ENCODE results near the gene DEFB108B.
"Not testable (repeated sequence)": the region's sequence is repeated elsewhere in the genome, so short reads cannot be mapped to it uniquely, and the experiment has no call there.

DEFB108B gene

DNA sequence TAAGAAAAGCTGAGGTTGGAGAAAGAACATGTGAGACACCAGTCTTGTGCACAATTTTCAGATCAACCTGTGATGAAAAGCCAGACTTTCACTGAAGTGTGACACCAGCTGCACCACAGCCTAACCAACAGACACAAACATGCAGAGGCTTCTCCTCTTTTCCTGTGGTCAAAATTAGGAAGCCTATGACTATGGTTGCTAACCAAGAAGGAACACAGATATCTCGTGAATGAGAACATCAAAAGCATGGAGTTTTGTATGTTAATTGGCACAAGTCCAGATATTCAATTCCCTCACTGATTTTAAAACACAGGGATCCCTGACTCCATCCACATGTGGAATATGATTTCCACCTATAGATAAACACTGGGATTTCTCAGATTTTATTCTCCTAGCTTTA lies 11.5 kb upstream of the DEFB108B start:
- DNase-seq = not testable (repeated sequence)

DNA sequence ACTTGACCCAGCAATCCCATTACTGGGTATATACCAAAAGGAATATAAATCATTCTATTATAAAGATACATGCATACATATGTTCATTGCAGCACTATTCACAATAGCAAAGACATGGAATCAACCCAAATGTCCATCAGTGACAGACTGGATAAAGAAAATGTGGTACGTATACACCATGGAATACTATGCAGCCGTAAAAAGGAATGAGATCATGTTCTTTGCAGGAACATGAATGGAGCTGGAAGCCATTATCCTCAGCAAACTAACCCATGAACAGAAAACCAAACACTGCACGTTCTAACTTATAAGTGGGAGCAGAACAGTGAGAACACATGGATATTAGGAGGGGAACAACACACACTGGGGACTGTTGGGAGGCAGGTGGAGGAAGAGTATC lies 3.8 kb upstream of the DEFB108B start:
- not testable (repeated sequence) for DNase-seq

DNA sequence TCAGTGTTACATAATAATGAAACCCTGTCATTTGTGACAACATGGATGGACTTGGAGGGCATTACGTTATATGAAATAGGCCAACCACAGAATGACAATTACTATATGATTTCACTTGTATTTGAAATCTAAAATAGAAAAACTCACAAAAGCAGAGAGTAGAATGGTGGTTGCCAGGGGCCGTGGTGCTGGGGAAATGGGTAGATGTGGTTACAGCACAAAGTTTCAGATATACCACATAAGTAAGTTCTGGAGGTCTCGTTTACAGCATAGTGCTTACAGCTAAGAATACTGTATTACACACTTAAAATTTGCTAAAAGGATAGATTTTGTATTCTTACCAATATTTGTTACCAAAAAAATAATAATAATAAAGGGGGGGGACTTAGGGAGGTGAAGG lies 3.3 kb upstream of the DEFB108B start:
- DNase-seq = not testable (repeated sequence)

DNA sequence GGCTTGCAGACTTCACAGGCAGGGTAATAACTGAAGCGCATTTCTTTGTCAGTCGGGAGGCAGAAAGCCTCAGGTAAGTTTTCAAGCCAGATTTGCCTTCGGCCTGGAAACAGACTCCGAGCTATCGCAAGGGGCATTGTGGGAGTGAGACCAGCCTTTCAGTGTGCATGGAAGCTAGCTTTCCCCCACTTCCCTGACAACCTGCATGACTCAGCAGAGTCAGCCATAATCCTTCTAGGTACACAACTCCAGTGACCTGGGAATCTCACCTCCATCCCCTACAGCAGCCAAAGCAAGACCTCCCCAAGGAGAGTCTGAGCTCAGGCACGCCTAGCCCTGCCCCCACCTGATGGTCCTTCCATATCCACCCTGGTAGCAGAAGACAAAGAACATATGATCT lies 9.7 kb downstream of the DEFB108B start:
- not testable (repeated sequence) for DNase-seq

DNA sequence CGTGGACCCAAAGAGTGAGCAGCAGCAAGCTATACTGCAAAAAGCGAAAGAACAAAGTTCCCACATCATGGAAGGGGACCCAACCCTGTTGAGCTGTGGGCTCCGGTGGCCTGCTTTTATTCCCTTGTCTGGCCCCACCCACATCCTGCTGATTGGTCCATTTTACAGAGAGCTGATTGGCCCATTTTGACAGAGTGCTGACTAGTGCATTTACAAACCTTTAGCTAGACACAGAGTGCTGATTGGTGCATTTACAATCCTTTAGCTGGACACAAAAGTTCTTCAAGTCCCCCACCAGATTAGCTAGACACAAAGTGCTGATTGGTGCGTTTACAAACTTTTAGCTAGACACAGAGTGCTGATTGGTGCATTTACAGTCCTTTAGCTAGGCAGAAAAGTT lies 10.4 kb downstream of the DEFB108B start:
- DNase-seq = not testable (repeated sequence)

DNA sequence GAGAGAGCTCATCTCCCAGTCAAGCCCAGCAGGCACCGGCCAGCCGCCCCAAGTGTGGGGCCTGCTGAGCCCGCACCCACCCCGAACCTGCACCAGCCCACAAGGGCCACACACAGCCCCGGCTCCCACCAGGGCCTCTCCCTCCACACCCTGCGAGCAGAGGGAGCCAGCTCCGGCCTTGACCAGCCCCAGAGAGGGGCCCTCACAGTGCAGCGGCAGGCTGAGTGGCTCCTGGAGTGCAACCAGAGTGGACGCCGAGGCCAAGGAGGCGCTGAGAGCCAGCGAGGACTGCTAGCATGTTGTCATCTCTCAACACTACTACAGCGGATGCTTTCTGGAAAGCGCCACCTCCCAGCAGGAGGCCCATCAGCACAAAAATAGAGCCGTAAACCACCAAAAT lies 10.9 kb downstream of the DEFB108B start:
- DNase-seq = no peak

DNA sequence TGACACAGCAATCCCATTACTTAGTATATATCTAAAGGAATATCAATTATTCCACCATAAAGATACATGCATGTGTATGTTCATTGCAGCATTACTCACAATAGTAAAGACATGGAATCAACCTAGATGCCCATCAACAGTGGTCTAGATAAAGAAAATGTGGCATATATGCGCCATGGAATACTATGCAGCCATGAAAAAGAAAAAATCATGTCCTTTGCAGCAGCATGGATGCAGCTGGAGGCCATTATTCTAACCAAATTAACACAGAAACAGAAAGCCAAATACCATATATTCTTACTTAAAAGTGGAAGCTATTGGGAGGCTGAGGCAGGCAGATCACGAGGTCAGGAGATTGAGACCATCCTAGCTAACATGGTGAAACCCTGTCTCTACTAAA lies 20.9 kb downstream of the DEFB108B start:
- not testable (repeated sequence) for DNase-seq

DNA sequence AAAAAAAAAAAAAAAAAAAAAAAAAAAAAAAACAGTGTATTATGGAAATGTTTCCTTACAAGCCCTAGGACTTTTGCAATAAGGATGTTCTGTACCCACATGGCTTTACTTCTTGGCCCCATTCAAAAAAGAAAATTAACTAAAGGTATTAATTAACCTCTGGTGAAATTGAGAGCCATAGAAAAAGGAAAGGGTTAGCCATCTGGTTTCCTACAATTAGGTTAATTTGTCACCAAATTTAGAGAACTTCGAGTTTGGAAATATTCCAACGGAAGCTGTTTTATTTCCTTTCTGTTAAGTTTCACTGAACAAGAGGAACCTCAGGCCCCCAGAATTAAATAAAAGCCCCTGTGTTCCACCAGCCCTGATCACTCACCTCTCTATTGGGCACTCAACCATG lies 22.9 kb downstream of the DEFB108B start:
- DNase-seq = not testable (repeated sequence)

DNA sequence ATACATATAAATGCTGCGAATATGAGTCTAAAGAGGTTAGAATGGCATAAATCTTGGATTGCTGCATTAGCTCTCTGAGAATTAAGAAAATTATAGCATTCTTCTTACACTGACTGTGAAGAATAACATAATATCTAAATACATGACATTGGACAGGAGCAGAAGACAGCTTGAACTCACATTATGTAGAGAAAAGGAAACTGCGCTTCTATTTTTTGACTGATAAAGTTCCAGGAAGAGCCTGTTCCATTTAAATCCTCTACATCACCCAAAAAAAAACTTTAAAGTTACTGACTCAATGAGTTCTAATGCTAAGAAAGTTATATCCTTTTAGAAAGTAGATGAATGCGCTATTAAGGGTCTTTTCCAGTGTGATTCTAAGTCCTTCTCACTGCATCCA lies 27.8 kb downstream of the DEFB108B start:
- DNase-seq = not testable (repeated sequence)

DNA sequence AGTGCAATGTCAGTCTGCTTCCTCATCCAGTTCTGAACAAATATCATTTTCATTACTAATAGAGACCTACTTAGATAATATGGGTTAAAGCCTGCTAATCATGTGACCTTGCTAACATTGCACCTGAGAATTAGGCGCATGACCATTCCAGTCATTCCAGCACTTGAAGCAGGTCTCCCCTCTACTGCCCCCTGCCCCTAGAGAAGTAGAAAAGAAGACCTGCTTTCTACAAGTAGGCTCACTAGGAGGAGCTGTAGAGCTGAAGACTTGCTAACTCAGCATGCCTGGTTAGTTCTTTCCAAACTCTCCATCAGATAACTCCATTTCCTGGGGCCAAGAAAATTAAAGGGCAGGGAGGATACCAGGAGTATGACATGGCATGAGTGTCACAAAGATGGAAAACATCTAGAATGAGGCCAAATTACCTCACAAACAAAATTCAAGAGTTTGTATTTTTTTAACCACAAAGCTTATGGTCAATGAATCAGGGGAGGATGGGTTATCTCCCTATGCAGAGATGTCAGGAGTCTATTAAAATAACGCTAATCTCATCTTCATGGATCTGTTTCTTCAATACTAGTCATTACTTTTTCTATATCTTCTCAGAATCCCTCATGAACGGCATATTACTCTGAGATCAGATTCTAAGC lies 31.1 kb downstream of the DEFB108B start:
- DNase-seq = not testable (repeated sequence)

DNA sequence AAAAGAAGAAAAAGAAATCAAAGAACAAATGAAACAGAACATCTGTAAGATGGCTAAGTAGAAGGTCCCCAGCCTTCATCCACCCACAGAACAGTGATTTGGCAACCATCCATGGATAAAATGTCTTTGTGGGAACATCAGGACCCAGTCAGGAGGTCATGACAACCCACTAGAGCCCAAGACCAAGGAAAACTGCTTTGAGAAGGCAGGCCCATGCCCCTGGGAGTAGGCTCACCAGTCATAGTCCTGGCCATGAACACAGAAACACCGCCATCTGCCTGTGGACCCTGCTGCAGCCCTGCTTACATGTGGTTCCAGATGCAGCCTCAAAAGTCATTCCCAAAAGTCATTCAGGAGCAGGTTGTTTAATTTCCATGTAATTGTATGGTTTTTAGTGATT lies 34.2 kb downstream of the DEFB108B start:
- DNase-seq = not testable (repeated sequence)

DNA sequence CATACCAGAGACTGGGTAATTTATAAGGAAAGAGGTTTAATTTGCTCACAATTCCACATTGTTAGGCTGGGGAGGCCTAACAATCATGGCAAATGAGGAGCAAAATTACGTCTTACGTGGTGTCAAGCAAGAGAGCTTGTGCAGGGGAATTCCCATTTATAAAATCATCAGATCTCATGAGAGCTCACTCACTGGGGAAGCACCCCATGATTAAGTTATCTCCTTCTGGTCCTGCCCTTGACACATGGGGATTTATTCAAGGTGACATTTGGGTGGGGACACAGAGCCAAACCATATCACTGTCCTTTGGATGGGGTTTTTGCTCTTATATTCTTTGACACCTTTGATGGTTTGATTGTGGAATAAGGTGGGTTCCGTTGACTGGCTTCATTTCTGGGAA lies 36.9 kb downstream of the DEFB108B start:
- DNase-seq = not testable (repeated sequence)

DNA sequence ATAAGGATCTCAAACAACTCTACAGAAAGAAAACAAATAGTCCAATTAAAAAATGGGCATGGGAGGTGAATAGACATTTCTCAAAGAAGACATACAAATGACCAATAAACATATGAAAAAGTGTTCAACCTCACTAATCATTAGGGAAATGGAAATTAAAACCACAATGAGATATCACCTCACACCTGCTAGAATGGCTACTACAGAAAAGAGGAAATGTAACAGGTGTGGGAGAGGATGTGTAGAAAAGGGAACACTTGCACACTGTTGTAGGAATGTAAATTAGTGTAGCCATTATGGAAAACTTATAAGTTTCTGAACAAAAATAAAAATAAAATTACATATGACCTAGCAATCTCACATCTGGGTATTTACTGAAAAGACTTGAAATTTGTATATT lies 37.7 kb downstream of the DEFB108B start:
- not testable (repeated sequence) for DNase-seq

DNA sequence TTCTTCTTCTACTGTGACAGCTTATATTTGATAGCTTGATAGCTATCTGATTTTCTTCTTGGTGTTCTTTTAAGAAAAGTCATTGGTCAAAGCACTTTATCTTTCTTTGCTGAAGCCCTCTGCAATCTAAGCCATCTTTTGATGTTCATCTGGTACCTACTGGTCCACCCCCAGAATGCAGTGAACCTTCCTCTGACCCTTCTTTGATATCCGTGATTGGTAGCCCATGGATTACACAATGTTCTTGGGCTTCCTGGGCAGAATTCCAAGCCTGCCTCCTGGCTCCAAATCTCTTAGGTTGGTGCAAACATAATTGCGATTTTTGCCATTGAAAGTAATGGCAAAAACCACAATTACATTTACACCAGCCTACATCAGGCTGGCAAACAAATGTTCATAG lies 43.3 kb downstream of the DEFB108B start:
- not testable (repeated sequence) for DNase-seq

DNA sequence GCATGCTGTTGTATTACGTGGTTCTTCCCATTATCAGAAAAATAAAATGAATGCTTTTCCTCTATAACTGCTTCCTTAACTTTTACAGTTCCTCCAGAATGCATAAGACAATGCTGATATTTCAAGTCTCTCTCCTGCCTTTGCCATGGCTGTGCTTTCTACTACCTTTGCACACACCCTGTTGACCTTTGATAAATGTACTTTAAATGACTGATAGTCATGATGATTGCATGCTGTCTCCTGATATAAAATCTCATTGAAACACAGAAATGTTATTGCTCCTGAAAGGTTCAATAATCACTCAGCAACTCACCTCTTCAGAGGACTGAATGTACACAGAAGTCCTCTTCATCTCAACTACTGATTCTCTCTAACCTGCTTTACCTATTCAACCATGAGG lies 45.1 kb downstream of the DEFB108B start, which contains the start of gene DEFB131B:
Gene DEFB131B (plus strand): TSS at position 395 of the 400 bp plus-strand sequence. CDS start 0 bp downstream, at position 395.
- not testable (repeated sequence) for DNase-seq

DNA sequence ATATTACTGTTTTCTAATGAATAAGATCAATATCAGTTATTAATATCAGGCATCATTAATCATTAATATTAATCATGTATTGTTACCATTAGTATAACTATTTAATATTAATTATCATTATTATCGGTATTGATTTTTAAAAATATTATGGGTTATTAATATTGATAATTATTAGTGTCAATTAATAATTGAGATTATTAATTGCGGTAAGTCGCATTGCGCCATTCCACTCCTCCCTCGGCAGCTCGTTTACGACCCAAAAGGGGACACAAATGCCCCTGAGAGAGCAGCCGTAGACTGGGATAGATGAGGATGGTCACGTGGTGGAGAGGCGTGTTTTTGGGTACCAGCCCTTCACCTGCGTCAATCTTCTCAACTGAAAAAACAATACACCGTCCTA lies 52.8 kb downstream of the DEFB108B start:
- DNase-seq = not testable (repeated sequence)

Measured in activated CD4-positive, alpha-beta T cell treated with anti-CD3 and anti-CD28 coated beads for 1 hour (primary cell).